Parathyroid adenoma (tissue), 2 donors: ENCODE measurements around the gene JHY.

ENCODE experiments used
- H2AFZ ChIP-seq: fragments of 300-600 bp; sonication (generic); one replicate; pipeline ENCODE4 v1.7.0; 2017; ENCODE audit warnings: antibody characterized with exemption, mild to moderate bottlenecking
- H3K27ac ChIP-seq: fragments of 300-600 bp; sonication (generic); one replicate; pipeline ENCODE4 v1.7.0; 2017
- H3K27me3 ChIP-seq: fragments of 300-600 bp; sonication (generic); one replicate; pipeline ENCODE4 v1.7.0; 2017; ENCODE audit warnings: low read length; ENCODE audit not compliant: control insufficient read depth, insufficient read depth
- H3K36me3 ChIP-seq: fragments of 300-600 bp; sonication (generic); one replicate; pipeline ENCODE4 v1.7.0; 2017; ENCODE audit warnings: low read length; ENCODE audit not compliant: control insufficient read depth, insufficient read depth
- H3K4me1 ChIP-seq: fragments of 300-600 bp; sonication (generic); one replicate; pipeline ENCODE4 v1.7.0; 2017; ENCODE audit warnings: control low read depth
- H3K4me2 ChIP-seq: fragments of 300-600 bp; sonication (generic); one replicate; pipeline ENCODE4 v1.7.0; 2017; ENCODE audit warnings: low read length
- H3K4me3 ChIP-seq: fragments of 300-600 bp; sonication (generic); one replicate; pipeline ENCODE4 v1.7.0; 2017; ENCODE audit warnings: low read depth, low read length
- H3K79me2 ChIP-seq: fragments of 300-600 bp; sonication (generic); one replicate; pipeline ENCODE4 v1.7.0; 2017; ENCODE audit warnings: control low read depth
- H3K9ac ChIP-seq: fragments of 300-600 bp; sonication (generic); one replicate; pipeline ENCODE4 v1.7.0; 2017; ENCODE audit warnings: mild to moderate bottlenecking
- H3K9me3 ChIP-seq: fragments of 300-600 bp; sonication (generic); one replicate; pipeline ENCODE4 v1.7.0; 2017; ENCODE audit warnings: low read length; ENCODE audit not compliant: control insufficient read depth
- CTCF ChIP-seq: fragments of 300-600 bp; sonication (generic); IDR thresholded peaks from one replicate; pipeline ENCODE4 v1.7.0; 2017; ENCODE audit warnings: antibody characterized with exemption, mild to moderate bottlenecking
- donor health status: primary hyperparathyroidism.

The JHY gene

GRCh38 chr11:122995526-122995925 is 113.0 kb downstream of the JHY start:
- Histone ChIP-seq H3K27ac (no peak overlapping the region), H3K4me1 (no peaks in the 10 kb centered on the region), H3K4me3 (no peak overlapping the region), H3K9me3 (no peaks in the 10 kb centered on the region), H3K9ac (no peak overlapping the region), H3K79me2 (no peaks in the 10 kb centered on the region), H3K36me3 (no peaks in the 10 kb centered on the region), H2AFZ (no peak overlapping the region), H3K4me2 (no peak overlapping the region), H3K27me3 (no peaks in the 10 kb centered on the region)
- no peak for TF ChIP-seq CTCF

DNA sequence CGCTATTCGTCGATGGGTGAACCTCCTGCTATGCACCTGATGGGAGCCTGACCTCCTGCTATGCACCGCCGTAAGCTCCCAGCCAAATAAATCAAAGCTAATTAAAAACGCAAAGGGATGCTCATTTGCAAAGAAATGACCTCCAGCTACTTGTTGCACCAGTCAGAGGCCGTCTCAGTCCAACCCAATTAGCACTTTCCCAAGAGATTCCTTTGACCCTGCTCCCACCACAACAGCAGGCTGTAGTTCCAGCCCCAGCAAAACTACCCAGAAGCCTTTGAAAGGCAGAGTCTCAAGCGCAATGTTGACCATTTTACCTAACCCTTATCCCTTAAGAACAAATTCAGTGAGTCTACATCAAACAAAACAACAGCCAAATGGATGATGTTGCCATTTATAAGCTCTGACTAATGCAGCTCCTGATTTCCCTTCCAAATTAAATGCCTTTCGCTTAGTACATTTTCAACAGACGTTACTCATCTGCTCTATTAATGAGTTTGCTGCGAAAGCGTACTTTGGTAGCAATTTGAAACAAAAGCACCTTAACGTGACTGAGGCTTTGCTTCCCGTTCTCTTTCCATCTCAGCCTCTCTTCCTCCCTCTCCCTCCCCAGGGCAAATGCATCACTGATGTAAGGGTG is 116.3 kb downstream of the JHY start:
- H3K27ac ChIP-seq, result no peak overlapping the region

GRCh38 chr11:123000721-123001120 is 118.2 kb downstream of the JHY start:
- no peak overlapping the region for H3K9ac ChIP-seq
- H3K27ac ChIP-seq, result no peak overlapping the region
- H3K4me3 ChIP-seq, result no peak overlapping the region
- no peak overlapping the region for H2AFZ ChIP-seq
- no peaks in the 10 kb centered on the region for H3K4me1 ChIP-seq
- no peak for TF ChIP-seq CTCF
- H3K9me3 ChIP-seq, result no peaks in the 10 kb centered on the region
- H3K36me3 ChIP-seq, result no peaks in the 10 kb centered on the region
- H3K4me2 ChIP-seq, result no peak overlapping the region
- no peaks in the 10 kb centered on the region for H3K79me2 ChIP-seq
- no peaks in the 10 kb centered on the region for H3K27me3 ChIP-seq

More for the DNA sequence above, 116.3 kb downstream of the JHY start:
- no peak overlapping the region for H3K4me2 ChIP-seq
- H3K36me3 ChIP-seq, result no peaks in the 10 kb centered on the region
- no peaks in the 10 kb centered on the region for H3K79me2 ChIP-seq
- no peaks in the 10 kb centered on the region for H3K4me1 ChIP-seq
- no peaks in the 10 kb centered on the region for H3K9me3 ChIP-seq
- TF ChIP-seq CTCF, result no peak
- H2AFZ ChIP-seq, result no peak overlapping the region
- H3K4me3 ChIP-seq, result no peak overlapping the region
- H3K27me3 ChIP-seq, result no peaks in the 10 kb centered on the region
- no peak overlapping the region for H3K9ac ChIP-seq

GRCh38 chr11:123006860-123007542 is 124.4 kb downstream of the JHY start:
- Histone ChIP-seq H3K4me1 (no peaks in the 10 kb centered on the region), H3K36me3 (no peaks in the 10 kb centered on the region), H3K9ac (no peak overlapping the region), H3K79me2 (no peaks in the 10 kb centered on the region), H3K9me3 (no peaks in the 10 kb centered on the region), H3K4me2 (no peak overlapping the region), H3K27ac (no peak overlapping the region), H3K4me3 (no peak overlapping the region), H3K27me3 (no peaks in the 10 kb centered on the region), H2AFZ (no peak overlapping the region)
- TF ChIP-seq CTCF, result no peak
